Keratinocyte (primary cell): Measurements from ENCODE around the gene MEG3.

Experiments
- CTCF ChIP-seq, 3 experiments: IDR thresholded peaks in 1 of 3; conservative IDR thresholded peaks in 1 of 3; optimal IDR thresholded peaks in 1 of 3; 2 replicates in 2 of 3; 3 replicates in 1 of 3; pipeline versions ENCODE3 to v1.5.1; 2011; ENCODE audit warnings: low read length in 3 of 3, mild to moderate bottlenecking in 3 of 3, moderate library complexity in 2 of 3, control low read depth in 1 of 3, inconsistent platforms in 1 of 3; ENCODE audit not compliant: insufficient read depth in 2 of 3; ENCODE audit errors: extremely low read depth in 1 of 3
- EZH2 ChIP-seq: IDR thresholded peaks from one replicate; pipeline ENCODE4 v1.6.1; 2012; ENCODE audit warnings: inconsistent platforms, mild to moderate bottlenecking, low read length, moderate library complexity

GRCh38 chr14:100840286-100841065 is 14.6 kb downstream of the MEG3 start:
- no peak for TF ChIP-seq CTCF (optimal IDR thresholded peaks at IDR 0.05 in 1 of 3, IDR thresholded peaks at IDR 0.05 in 1 of 3, conservative IDR thresholded peaks at IDR 0.05 in 1 of 3; ENCODE audit: extremely low read depth in 1 of 3, insufficient read depth in 2 of 3, low read length in 3 of 3)
- no peak for TF ChIP-seq EZH2
